GM21786 (cell line): ENCODE data around the gene SPECC1.
A peak's percentile ranks its signal among the peaks of the same experiment; 100 is the strongest.

Experiments
- ATAC-seq: cut with Tn5 transposase; IDR thresholded peaks from one replicate; pipeline ENCODE4 v1.9.1; 2021; ENCODE audit not compliant: unreplicated experiment

SPECC1 gene

GRCh38 chr17:20200865-20201458, 191.8 kb downstream of the SPECC1 start:
- ATAC-seq, result no peak

GRCh38 chr17:20202141-20202621, 193.0 kb downstream of the SPECC1 start:
- no peak for ATAC-seq

GRCh38 chr17:20203018-20203417, 193.9 kb downstream of the SPECC1 start:
- no peak for ATAC-seq

GRCh38 chr17:20203761-20204263, 194.7 kb downstream of the SPECC1 start:
- peak; percentile 59 for ATAC-seq

GRCh38 chr17:20205609-20206008, 196.4 kb downstream of the SPECC1 start:
- ATAC-seq, result no peak

GRCh38 chr17:20206068-20206467, 196.9 kb downstream of the SPECC1 start:
- ATAC-seq, result no peak

GRCh38 chr17:20206591-20206990, 197.4 kb downstream of the SPECC1 start:
- ATAC-seq, result no peak

- no peak for ATAC-seq
Measured at GRCh38 chr17:20207262-20207985, 198.3 kb downstream of the SPECC1 start.

- ATAC-seq, result no peak
Measured at GRCh38 chr17:20208717-20209116, 199.6 kb downstream of the SPECC1 start.

GRCh38 chr17:20210180-20210579, 201.0 kb downstream of the SPECC1 start:
- ATAC-seq, result no peak

- ATAC-seq, result no peak
Measured at GRCh38 chr17:20210614-20211013, 201.5 kb downstream of the SPECC1 start.

GRCh38 chr17:20211246-20211645, 202.1 kb downstream of the SPECC1 start:
- ATAC-seq, result no peak

GRCh38 chr17:20213449-20213848, 204.3 kb downstream of the SPECC1 start:
- no peak for ATAC-seq

- no peak for ATAC-seq
Measured at GRCh38 chr17:20214794-20215193, 205.6 kb downstream of the SPECC1 start.

GRCh38 chr17:20216154-20216815, 207.1 kb downstream of the SPECC1 start:
- no peak for ATAC-seq

- ATAC-seq, result no peak
Measured at GRCh38 chr17:20216853-20217252, 207.7 kb downstream of the SPECC1 start.

- ATAC-seq, result no peak
Measured at GRCh38 chr17:20217677-20218076, 208.5 kb downstream of the SPECC1 start.

- ATAC-seq, result no peak
Measured at GRCh38 chr17:20218272-20218671, 209.1 kb downstream of the SPECC1 start.

- no peak for ATAC-seq
Measured at GRCh38 chr17:20223808-20224328, 214.7 kb downstream of the SPECC1 start.

GRCh38 chr17:20224379-20224778, 215.2 kb downstream of the SPECC1 start:
- ATAC-seq, result no peak
